Activated CD8-positive, alpha-beta T cell treated with anti-CD3 and anti-CD28 coated beads for 36 hours (primary cell): ENCODE results near the gene C1orf21. TPM values are rescaled to one million over a fixed set of nuclear protein-coding genes. Genes with fewer than 3 reads are reported as not detected.

Source experiments
- ATAC-seq: fragments of 200-7000 bp; cut with Tn5 transposase; one replicate; pipeline ENCODE4 v1.10.0; 2021; ENCODE audit warnings: mild to moderate bottlenecking, moderate library complexity
- CTCF ChIA-PET: fragments of 350-600 bp; sonication (Branson Sonifier 250); formaldehyde crosslinking; loops from one replicate; lab custom pipeline; 2021; ENCODE audit warnings: antibody characterized with exemption; lab: Charles Lee
- POLR2A ChIA-PET: fragments of 350-600 bp; sonication (Branson Sonifier 250); formaldehyde crosslinking; loops from one replicate; lab custom pipeline; 2021; ENCODE audit warnings: antibody characterized with exemption; lab: Charles Lee
- DNase-seq: peaks from one replicate; pipeline ENCODE4 v3.0.0-alpha.2; 2020
- H3K27ac Mint-ChIP-seq: one replicate; pipeline ENCODE4 v1.8.0; 2021; ENCODE audit warnings: mild to moderate bottlenecking, mixed read lengths
- H3K27me3 Mint-ChIP-seq: one replicate; pipeline ENCODE4 v1.8.0; 2021; ENCODE audit warnings: mixed read lengths
- H3K36me3 Mint-ChIP-seq: one replicate; pipeline ENCODE4 v1.8.0; 2021; ENCODE audit warnings: low read depth, mixed read lengths
- H3K4me1 Mint-ChIP-seq: one replicate; pipeline ENCODE4 v1.8.0; 2021; ENCODE audit warnings: low read depth, mixed read lengths
- H3K4me3 Mint-ChIP-seq: one replicate; pipeline ENCODE4 v1.8.0; 2021; ENCODE audit warnings: mild to moderate bottlenecking, moderate library complexity, mixed read lengths
- H3K9me3 Mint-ChIP-seq: one replicate; pipeline ENCODE4 v1.8.0; 2021; ENCODE audit warnings: mixed read lengths
- CTCF ChIP-seq: fragments of 200-600 bp; IDR thresholded peaks from one replicate; pipeline ENCODE4 v1.8.0; 2022; ENCODE audit warnings: antibody characterized with exemption, mild to moderate bottlenecking
- intact Hi-C: fragments of 100-400 bp; cut with micrococcal nuclease; formaldehyde crosslinking; loops from one replicate; pipeline ENCODE4 v1.10.0; 2022
- total RNA-seq, 2 experiments: library from RNA; stranded (reverse); gene quantifications; one replicate each; pipeline ENCODE4 v1.2.3, GENCODE V29; 2021

C1orf21 gene
- total RNA-seq, 2 experiments from 2014 or later = 3.8 to 4.6 TPM

GRCh38 chr1:184422490-184423233, 35.8 kb downstream of the C1orf21 start:
- no peaks in the 10 kb centered on the region for H3K4me1 Mint-ChIP-seq
- no peaks in the 10 kb centered on the region for H3K9me3 Mint-ChIP-seq
- no peak for ATAC-seq
- H3K4me3 Mint-ChIP-seq = no peak overlapping the region
- ChIA-PET POLR2A (no interaction called here), CTCF (interaction anchor here (1.6 kb wide), 1 partner anchor 12 kb away, joined by 5 read pairs; no protein-coding TSS in a partner anchor)
- H3K36me3 Mint-ChIP-seq = no peaks in the 10 kb centered on the region
- intact Hi-C loops = no loop called here
- DNase-seq = no peak
- H3K27me3 Mint-ChIP-seq = peaks cover 3% of the 10 kb centered on the region
- no peak for TF ChIP-seq CTCF
- no peak overlapping the region for H3K27ac Mint-ChIP-seq

DNA sequence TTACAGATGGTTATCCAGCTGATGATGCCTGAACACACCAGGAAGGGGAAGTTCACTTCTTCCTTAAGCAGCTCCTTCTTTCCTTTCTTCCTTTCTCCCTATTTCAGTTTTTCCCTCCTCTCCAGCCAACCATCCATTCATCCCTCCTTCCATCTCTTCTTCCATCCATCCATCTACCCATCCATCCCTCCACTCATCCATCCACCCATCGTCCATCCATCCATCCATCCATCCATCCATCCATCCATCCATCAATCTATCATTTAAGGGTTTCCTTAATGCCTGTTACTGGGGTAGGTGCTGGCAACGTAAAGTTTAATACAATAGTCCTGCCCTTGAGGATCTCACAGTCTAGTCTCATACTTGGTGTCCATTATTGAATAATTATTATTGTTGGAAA, 36.8 kb downstream of the C1orf21 start:
- H3K4me1 Mint-ChIP-seq = no peaks in the 10 kb centered on the region
- TF ChIP-seq CTCF = no peak

GRCh38 chr1:184424157-184424556, 37.3 kb downstream of the C1orf21 start:
- H3K9me3 Mint-ChIP-seq = no peaks in the 10 kb centered on the region
- intact Hi-C loops = no loop called here
- H3K36me3 Mint-ChIP-seq = no peaks in the 10 kb centered on the region
- ChIA-PET POLR2A (no interaction called here), CTCF (no interaction called here)
- no peak overlapping the region for H3K4me3 Mint-ChIP-seq
- ATAC-seq (no peak), DNase-seq (no peak)
- H3K4me1 Mint-ChIP-seq = no peaks in the 10 kb centered on the region
- no peak overlapping the region for H3K27ac Mint-ChIP-seq
- no peak for TF ChIP-seq CTCF
- peaks cover 4% of the 10 kb centered on the region for H3K27me3 Mint-ChIP-seq

More for the DNA sequence above, 36.8 kb downstream of the C1orf21 start:
- intact Hi-C loops = no loop called here
- Mint-ChIP-seq H3K27me3 (peaks cover 5% of the 10 kb centered on the region), H3K4me3 (no peak overlapping the region), H3K27ac (no peak overlapping the region), H3K9me3 (no peaks in the 10 kb centered on the region), H3K36me3 (no peaks in the 10 kb centered on the region)
- ATAC-seq = no peak
- no peak for DNase-seq
- POLR2A ChIA-PET = no interaction called here
- CTCF ChIA-PET = no interaction called here

GRCh38 chr1:184424945-184425344, 38.1 kb downstream of the C1orf21 start:
- peaks cover 4% of the 10 kb centered on the region for H3K27me3 Mint-ChIP-seq
- no peak for TF ChIP-seq CTCF
- POLR2A ChIA-PET = no interaction called here
- CTCF ChIA-PET = no interaction called here
- ATAC-seq (no peak), DNase-seq (no peak)
- no peaks in the 10 kb centered on the region for H3K9me3 Mint-ChIP-seq
- H3K36me3 Mint-ChIP-seq = no peaks in the 10 kb centered on the region
- H3K27ac Mint-ChIP-seq = no peak overlapping the region
- no peak overlapping the region for H3K4me3 Mint-ChIP-seq
- intact Hi-C loops = no loop called here
- H3K4me1 Mint-ChIP-seq = no peaks in the 10 kb centered on the region

DNA sequence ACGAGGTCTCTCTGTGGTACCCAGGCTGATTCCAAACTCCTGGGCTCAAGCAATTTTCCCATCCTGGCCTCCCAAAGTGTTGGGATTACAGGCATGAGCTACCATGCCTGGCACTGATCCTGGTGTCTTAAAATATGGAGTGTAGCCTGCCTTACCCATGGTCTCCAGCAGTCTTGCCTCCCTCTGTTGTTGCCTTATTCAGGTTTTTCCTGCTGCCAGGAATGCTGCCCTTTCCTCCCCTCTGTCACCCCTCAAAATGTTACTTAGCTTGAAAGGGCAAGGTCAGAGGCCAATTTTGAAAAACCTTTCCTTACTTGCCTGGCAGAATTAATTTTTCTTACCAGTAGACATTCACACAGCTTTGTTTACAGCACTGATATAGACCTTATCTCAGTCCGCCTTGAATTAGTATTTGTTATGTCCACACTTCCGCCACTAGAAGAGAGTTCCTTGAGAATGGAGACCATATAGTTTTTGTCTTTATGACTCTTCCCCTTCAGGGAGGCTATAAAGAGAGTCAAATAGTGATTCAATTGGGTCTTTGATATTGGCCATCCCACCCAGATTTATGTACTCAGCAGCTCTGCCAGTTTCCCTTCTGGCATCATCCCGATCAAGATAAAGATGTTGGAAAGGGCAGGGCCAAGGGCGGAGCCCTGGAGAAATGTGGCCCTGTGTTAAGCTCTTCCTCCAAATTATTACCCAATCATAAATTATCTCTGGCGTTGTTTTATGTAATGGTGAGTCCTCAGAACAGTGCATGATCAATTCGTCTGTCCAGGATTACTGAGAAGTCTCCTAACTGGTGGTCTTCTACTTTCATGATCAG, 38.8 kb downstream of the C1orf21 start:
- Mint-ChIP-seq H3K36me3 (no peaks in the 10 kb centered on the region), H3K9me3 (no peaks in the 10 kb centered on the region), H3K4me3 (no peak overlapping the region), H3K27ac (no peak overlapping the region), H3K4me1 (no peaks in the 10 kb centered on the region), H3K27me3 (peaks cover 4% of the 10 kb centered on the region)
- TF ChIP-seq CTCF = no peak
- ChIA-PET POLR2A (no interaction called here), CTCF (no interaction called here)
- no peak for ATAC-seq
- DNase-seq = no peak
- intact Hi-C loops = no loop called here
